Right atrium auricular region (tissue), 2 donors: ENCODE results near the gene ZMYM3. TPM values are rescaled to one million over a fixed set of nuclear protein-coding genes. Genes with fewer than 3 reads are reported as not detected.

ENCODE experiments used
- DNase-seq: peaks from one replicate; pipeline ENCODE4 v3.0.0-alpha.2; 2019; ENCODE audit warnings: low spot score
- H3K27ac ChIP-seq, 2 donors: fragments of 200-600 bp; sonication (generic); 1 replicate in 1 of 2; 2 replicates in 1 of 2; pipeline ENCODE4 v1.5.1; 2016 to 2019
- H3K27me3 ChIP-seq, 2 donors: fragments of 200-600 bp; sonication (generic); one replicate each; pipeline versions ENCODE4 v1.5.1 to v1.6.0; 2017 to 2019
- H3K36me3 ChIP-seq: fragments of 200-600 bp; sonication (generic); one replicate; pipeline ENCODE4 v1.5.1; 2016
- H3K4me1 ChIP-seq, 2 donors: fragments of 200-600 bp; sonication (generic); one replicate each; pipeline versions ENCODE4 v1.5.1 to v1.6.0; 2017 to 2019
- H3K4me3 ChIP-seq, 2 donors: fragments of 200-600 bp; sonication (generic); 1 replicate in 1 of 2; 2 replicates in 1 of 2; pipeline ENCODE4 v1.5.1; 2017 to 2019; ENCODE audit warnings: mild to moderate bottlenecking in 1 of 2, moderate library complexity in 1 of 2
- H3K9me3 ChIP-seq, 2 donors: fragments of 200-600 bp; sonication (generic); one replicate each; pipeline ENCODE4 v1.5.1; 2019
- total RNA-seq, 2 donors: library from RNA; depleted of rRNA; stranded (reverse); fragments of >200 nt; gene quantifications; one replicate each; pipeline ENCODE4 v1.1.0, GENCODE V29; 2016
- TF ChIP-seq, protein P1 (sequence below), 2 donors: fragments of 200-600 bp; sonication (generic); IDR thresholded peaks; one replicate each; pipeline ENCODE4 v1.5.1; 2019; ENCODE audit warnings: antibody characterized with exemption in 2 of 2

ZMYM3 gene
- total RNA-seq, 2 donors from 2014 or later, result 10.0 to 10.5 TPM

DNA sequence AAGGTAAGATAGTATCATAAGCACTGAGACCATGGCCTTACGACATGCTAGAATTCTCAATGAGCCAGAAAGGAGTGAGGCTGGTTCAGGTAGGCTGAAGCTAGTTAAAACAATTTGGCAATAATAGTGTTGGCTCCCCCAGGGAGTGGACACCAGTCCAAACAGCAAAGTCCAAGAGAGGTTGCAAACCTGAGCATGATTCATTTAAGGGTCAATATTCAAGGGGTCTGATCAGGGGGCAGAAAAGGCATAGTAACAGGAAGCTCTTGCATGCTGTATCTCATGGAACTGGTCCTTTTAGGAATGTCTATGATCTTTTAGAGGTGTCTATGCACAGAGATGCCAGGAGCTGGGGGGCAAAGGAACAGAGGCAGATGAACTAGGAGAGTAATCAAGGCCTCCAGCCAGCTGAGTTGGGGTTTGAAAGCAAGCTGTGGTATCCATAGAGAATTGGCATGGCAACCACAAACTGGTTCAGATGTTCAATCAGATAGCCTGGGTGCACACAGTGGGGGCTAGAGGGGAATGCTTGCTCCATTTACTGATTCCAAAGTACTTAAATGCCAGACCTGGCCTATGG lies 25.8 kb downstream of the ZMYM3 start:
- Histone ChIP-seq H3K27ac (no peak overlapping the region), H3K4me3 (no peak overlapping the region), H3K36me3 (no peaks in the 10 kb centered on the region), H3K9me3 (no peaks in the 10 kb centered on the region), H3K4me1 (no peaks in the 10 kb centered on the region), H3K27me3 (no peaks in the 10 kb centered on the region)
- DNase-seq, result no peak
- TF ChIP-seq, protein P1, sequence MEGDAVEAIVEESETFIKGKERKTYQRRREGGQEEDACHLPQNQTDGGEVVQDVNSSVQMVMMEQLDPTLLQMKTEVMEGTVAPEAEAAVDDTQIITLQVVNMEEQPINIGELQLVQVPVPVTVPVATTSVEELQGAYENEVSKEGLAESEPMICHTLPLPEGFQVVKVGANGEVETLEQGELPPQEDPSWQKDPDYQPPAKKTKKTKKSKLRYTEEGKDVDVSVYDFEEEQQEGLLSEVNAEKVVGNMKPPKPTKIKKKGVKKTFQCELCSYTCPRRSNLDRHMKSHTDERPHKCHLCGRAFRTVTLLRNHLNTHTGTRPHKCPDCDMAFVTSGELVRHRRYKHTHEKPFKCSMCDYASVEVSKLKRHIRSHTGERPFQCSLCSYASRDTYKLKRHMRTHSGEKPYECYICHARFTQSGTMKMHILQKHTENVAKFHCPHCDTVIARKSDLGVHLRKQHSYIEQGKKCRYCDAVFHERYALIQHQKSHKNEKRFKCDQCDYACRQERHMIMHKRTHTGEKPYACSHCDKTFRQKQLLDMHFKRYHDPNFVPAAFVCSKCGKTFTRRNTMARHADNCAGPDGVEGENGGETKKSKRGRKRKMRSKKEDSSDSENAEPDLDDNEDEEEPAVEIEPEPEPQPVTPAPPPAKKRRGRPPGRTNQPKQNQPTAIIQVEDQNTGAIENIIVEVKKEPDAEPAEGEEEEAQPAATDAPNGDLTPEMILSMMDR (IDR thresholded peaks at IDR 0.05), result no peak

- TF ChIP-seq, protein P1 (IDR thresholded peaks at IDR 0.05), result no peak
- Histone ChIP-seq H3K27me3 (no peaks in the 10 kb centered on the region), H3K4me1 (no peaks in the 10 kb centered on the region), H3K27ac (no peak overlapping the region), H3K9me3 (no peaks in the 10 kb centered on the region), H3K36me3 (no peaks in the 10 kb centered on the region), H3K4me3 (no peak overlapping the region)
- DNase-seq, result no peak
These were observed 26.4 kb downstream of the ZMYM3 start for GRCh38 chrX:71227370-71228062.

DNA sequence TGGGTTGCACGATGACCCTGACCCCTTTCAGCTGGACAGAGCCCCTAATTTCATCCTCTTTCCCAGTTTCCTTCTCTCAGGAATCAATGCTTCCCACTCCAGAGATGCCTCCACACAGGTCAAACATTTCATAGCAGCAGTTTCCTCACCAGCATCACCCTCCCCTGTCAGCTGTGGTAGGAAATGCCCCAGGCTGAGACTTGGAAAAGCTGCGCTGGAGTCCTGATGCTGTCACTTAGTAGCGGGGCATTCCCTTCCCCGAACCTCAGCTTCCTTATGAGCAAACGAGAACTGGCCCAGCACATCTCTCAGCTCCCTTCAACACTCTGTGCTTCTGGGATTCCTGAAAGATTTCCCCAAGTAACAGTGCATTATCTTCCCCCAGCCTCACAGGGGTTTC lies 28.3 kb downstream of the ZMYM3 start:
- TF ChIP-seq, protein P1 (IDR thresholded peaks at IDR 0.05), result no peak
- DNase-seq, result no peak
- H3K27ac ChIP-seq, result no peak overlapping the region

GRCh38 chrX:71225009-71225408 lies 28.9 kb downstream of the ZMYM3 start:
- TF ChIP-seq, protein P1 (IDR thresholded peaks at IDR 0.05), result no peak
- Histone ChIP-seq H3K9me3 (no peaks in the 10 kb centered on the region), H3K4me3 (no peak overlapping the region), H3K36me3 (no peaks in the 10 kb centered on the region), H3K27me3 (no peaks in the 10 kb centered on the region), H3K4me1 (no peaks in the 10 kb centered on the region), H3K27ac (no peak overlapping the region)
- DNase-seq, result no peak

More for the DNA sequence above, 28.3 kb downstream of the ZMYM3 start:
- Histone ChIP-seq H3K27me3 (no peaks in the 10 kb centered on the region), H3K4me3 (no peak overlapping the region), H3K4me1 (no peaks in the 10 kb centered on the region), H3K36me3 (no peaks in the 10 kb centered on the region), H3K9me3 (no peaks in the 10 kb centered on the region)

GRCh38 chrX:71224098-71224708 lies 29.7 kb downstream of the ZMYM3 start:
- no peaks in the 10 kb centered on the region for H3K27me3 ChIP-seq
- DNase-seq, result no peak
- H3K36me3 ChIP-seq, result no peaks in the 10 kb centered on the region
- H3K4me1 ChIP-seq, result no peaks in the 10 kb centered on the region
- H3K4me3 ChIP-seq, result no peak overlapping the region
- H3K9me3 ChIP-seq, result no peaks in the 10 kb centered on the region
- H3K27ac ChIP-seq, result no peak overlapping the region
- TF ChIP-seq, protein P1 (IDR thresholded peaks at IDR 0.05), result no peak
